CD4-positive, alpha-beta T cell treated with Interferon gamma for 1 hour (primary cell): ENCODE measurements around the gene RBP4.

Source experiments
- DNase-seq: peaks from one replicate; pipeline ENCODE4 v3.0.0-alpha.2; 2020

The RBP4 gene

DNA sequence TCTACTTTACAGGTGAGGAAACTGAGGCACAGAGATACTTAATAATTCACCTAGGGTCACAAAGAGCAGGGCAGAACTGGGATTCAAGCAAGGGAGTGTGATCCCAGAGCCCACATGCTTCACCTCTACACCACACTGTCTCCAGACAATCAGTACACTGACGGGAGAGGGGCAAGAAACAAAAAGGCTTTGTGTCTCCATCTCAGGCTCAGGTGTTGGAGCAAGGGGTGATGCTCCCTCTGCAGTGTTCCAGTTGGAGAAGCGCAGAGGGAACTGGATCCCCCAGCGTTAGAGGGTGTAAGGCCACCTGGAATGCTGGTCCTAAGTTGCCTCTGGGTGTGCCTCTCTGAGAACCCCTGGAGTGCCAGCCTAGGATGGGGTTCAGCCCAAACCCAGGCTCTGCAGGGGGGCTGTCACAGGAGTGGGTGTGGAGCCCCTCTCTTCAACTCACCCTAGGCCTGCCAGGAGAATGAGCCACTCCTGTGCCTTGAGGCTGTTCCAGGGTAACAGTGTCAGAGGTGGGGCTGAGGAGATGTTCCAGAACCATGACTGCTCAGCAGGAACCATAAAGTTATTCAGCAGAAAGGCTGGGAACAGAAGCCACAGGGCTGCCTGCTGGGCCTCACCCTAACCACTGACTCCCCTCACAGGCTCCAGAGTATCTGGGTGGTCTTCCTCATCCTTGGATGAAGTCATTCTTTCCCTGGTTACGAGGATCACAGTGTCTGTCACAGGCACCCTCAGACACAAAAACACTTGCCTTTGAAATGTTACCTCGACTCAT lies 5.5 kb downstream of the RBP4 start:
- DNase-seq = no peak

DNA sequence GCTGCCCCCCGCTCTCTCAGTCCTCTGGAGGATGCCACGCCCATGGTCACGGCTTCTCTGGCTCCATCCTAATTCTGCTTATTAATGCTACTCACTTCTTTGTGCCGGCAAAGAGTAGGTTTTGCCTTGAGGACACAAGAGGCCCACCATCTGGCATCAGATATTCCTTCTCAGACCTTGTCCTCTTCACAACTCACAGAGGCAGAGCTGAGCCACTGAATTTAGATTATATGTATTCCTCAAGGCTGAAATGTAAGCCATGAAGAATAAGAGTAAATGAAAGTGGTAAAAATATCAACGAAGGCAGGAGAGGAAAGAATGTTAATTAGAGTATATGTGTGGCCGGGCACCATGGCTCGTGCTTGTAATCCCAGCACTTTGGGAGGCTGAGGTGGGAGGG lies 6.5 kb downstream of the RBP4 start:
- DNase-seq = no peak

DNA sequence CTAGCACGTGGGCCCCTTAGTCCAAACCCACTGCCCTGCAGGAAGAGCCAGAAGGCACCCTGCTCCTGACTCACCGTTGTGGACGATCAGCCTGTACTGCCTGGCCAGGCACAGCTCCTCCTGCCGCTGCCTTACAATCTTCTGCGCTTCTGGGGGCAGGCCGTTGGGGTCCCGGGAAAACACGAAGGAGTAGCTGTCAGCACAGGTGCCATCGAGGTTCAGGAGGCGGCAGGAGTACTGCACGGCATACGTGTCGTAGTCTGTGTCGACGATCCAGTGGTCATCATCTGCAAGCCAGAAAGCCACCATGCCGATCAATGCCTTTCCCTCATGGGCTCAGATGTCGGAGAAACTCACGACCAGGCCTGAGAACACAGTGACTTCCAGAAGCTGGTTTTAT lies 7.3 kb downstream of the RBP4 start:
- DNase-seq = no peak

DNA sequence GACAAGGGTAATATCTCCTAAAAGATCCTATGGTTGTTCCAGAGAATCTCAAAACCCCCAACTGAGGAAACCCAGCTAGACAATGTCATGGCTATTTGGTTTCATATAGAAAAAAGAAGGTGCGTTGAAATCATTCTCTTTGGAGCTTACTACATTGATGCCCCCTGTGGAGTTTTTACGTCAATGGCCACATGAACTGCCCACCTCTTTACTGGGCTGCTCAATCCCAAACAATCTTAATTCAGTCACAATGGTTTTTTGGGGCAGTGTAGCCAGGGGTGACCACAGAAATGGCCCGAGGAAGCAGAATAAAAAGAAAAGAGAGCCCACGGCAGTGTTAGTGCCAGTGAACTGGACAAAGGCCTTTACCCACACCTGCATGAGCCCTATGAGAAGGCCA lies 7.8 kb downstream of the RBP4 start:
- DNase-seq = no peak

DNA sequence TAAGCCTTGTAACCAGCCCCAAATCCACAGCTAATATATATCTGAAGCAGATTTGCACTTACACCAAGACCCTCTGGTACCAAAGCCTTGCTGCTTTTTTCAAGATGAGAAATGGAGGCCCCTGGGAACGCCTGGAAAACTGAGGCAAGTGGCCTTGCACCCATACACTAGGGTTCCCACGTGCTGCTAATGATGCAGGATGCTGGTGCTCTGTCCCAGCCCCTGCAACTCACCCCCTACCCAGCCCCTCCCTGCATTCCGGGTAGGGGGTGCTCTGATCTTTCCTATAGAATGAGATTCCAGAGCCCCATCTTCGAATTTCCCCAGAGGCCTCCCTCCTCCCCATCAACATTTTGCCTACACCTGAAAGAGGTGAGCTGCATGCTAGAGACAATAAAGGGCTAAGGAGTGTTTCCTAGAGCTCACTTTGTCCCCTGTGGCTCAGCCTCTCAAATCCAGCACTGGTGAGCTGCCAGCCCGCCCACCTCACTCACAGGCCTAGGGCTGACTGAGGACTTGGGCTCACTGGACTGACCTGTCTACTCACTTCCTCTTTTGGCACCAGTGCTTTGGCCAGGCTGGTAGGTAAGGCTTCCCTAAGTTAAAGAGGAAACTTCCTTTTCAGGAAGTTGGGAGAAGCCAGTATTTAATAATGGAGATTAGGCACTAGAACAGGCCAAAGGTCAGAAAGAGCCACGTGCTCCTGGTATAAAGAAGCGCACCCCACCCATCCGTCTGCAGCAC lies 9.8 kb downstream of the RBP4 start:
- DNase-seq = no peak

DNA sequence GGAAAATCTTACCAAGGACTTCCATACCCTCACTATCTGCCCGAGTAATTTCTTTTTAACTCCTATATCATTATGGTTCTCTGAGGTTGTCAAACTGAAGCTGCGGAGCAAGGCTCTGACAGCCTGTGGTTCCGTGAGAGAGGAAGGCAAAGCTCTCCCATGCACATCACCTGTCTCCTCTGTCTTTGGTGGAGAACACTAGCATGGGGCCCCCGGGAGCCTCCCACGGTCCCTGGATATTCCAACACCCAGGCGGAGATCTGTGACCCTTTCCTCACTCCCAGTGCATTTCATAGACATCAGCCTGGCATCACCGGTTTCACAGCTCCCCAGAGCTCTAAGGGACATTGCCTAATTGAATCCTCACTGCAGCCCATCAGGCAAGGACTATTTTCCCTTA lies 10.4 kb downstream of the RBP4 start:
- no peak for DNase-seq

DNA sequence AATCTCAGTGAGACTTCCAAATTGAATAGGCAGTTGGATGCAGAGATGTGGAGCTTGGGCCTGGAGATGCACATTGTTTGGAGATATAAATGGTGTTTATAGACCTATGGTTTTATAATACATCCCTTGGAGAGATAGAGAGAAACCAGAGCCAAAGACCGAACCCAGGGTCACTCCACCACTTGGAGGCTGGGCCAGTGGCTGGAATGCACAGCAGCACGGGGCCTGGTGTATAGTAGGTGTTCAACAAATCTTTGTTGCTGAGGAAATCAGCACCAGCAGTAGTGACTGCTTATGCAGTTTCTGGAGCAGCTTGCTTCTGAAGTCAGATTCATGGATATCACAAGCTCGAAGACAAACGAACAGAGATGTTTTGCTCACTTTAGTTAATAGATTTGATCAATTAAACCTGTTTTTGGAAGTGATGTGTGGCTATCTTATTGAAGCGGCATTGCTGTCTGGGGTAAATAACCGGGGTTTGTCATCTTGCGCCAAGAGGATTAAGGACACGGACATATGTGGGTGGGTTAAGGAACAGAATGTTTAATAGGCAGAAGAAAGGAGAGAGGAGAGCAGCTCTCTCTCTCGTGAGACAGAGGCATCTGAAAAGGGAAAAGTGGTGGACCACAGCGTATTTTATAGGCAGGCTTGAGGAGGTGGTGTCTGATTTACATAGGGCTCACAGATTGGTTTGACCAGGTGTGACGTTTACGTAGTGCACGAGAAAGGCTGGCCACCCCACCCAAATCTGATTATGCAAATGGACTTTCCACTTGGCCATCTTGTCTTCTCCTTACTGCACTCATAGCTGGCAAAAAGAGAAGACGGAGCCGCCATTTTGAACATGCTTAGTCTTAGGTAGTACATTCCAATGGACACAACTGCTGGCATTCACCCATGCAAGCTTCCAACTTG lies 11.1 kb downstream of the RBP4 start:
- no peak for DNase-seq

DNA sequence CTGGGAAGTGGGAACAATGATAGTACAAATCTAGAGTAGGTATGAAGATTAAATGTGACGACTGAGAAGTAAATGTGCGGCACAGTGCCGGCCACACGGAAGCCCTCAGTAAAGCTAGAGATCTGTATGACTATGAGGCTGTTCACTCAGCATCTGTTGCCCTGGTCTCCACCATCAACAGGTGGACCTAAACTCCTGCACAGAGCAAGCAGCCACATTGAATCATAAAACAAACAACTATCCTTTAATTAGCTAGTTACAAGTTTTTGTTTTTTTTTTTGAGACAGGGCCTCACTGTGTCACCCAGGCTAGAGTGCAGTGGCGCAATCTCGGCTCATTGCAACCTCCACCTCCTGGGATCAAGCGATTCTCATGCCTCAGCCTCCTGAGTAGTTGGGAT lies 16.6 kb downstream of the RBP4 start:
- no peak for DNase-seq

DNA sequence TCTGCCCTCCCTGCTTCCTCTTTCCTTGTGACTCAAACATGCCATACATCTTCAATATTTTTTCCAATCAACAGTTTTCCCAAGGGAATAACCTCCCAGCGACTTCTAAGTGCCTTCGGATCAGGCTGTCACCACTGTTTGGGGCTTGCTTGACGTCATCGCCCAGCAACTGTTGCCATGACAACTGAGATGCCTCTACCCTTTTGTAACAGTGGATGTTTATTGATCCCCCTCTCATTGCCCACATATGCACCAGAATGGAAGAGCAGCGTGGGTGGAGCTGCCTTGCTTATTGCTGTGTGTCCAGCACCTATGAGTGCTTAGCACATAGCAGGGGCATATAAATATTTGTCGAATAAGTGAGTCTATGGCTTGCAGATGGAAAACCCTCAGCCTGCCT lies 20.2 kb downstream of the RBP4 start:
- no peak for DNase-seq

DNA sequence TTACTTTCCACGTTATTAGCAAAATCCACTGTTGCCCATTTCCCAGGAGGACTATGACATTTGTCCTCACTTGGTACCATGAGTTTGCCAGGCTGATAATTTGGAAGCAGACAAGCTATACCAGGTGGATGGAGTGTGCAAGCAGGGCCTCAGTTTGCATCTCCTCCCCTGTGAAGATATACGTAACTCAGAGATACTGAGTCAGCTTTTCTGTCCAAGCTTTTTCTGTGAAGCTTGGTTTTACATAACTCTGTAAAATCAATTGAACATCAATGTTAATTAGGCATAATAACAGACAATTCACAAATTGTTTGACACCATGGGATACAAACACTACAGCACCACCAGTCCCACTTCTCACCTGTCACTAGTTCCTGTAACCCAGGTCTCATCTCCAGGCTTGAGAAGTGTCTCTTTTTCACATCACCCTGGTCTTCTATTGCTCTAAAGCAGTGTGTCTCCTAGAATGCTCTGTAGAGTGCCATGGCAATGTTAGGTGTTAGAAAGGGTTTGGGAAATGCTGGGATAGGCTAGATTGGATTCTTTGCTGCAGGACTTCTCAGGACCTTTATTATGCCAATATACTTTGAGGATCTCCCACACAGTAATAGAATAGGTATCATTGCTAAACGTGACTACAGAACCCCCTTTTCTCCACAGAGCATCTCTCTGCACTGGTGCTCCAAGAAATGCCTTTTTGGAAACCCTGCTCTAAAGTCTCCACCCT lies 20.9 kb downstream of the RBP4 start:
- DNase-seq = no peak

DNA sequence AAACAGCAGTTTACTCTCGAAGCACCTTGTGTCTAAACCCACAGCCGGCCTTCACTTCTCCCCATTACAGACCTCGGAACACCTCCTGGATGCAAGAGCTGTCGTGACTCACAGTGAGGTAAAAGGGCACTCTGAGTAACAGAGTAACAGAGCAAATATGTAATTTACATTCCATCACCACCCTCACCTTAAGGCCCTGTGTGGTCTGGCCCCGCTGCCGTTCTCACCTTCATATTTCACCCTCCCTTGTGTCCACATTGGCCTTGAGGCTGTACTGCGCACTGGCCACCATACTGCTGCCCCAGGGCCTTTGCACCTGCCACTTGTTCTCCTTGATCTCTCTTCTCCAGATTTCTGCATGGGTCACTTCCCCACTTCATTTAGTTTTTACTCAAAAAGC lies 21.9 kb downstream of the RBP4 start:
- no peak for DNase-seq

DNA sequence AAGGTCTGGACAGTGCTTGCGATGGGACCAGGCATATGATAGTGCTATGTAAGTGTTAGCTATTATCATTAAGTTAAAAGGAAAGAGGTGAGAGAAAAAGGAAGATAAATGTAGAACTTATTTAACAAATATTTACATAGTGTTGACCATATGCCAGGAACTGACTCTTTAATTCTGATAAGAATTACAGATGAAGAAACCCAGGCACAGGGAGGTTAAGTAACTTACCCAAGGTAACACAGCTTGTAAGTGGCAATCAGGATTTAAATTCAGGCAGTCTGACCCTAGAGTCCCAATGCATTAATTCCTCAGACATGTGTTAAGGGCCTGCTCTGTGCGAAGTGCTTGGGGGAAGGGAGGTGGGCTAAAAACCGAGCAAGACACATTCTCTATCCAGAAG lies 23.5 kb downstream of the RBP4 start:
- DNase-seq = no peak

DNA sequence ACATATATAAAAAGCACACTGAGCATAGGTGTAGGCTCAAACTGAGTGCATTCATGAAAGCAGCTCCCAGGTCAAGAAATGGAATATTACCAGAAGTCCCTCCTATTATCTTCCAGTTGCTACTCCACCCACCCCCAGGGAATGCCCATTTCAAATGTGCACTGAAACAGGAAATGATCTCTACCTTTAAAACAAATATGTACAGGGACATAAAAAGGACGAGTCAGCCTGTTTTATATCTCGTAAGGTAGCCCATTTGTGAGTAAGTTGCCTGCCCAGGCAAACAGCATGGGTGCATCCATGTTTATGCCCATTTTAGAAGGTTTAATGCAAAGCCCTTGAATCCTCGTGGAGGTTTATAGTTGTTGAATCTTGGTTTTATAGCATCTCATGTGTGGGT lies 24.1 kb downstream of the RBP4 start:
- DNase-seq = no peak

DNA sequence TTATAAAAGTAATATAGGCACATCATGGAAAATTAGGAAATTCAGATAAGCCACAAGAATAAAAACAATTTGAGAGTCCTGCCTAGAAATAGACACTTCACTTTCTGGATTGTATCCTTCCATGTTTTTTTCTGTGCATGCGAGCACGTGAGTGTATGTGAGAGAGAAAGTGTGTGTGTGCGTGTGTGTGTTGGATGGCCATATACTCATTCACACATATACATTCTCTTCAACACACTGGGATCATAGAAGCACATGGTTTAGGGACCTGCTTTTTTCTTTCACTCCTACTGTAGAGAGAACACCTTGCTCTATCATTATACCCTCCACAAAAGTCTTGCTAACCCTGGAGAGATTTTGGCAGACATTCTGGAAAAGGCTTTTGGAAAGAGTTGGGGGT lies 27.1 kb downstream of the RBP4 start:
- no peak for DNase-seq

DNA sequence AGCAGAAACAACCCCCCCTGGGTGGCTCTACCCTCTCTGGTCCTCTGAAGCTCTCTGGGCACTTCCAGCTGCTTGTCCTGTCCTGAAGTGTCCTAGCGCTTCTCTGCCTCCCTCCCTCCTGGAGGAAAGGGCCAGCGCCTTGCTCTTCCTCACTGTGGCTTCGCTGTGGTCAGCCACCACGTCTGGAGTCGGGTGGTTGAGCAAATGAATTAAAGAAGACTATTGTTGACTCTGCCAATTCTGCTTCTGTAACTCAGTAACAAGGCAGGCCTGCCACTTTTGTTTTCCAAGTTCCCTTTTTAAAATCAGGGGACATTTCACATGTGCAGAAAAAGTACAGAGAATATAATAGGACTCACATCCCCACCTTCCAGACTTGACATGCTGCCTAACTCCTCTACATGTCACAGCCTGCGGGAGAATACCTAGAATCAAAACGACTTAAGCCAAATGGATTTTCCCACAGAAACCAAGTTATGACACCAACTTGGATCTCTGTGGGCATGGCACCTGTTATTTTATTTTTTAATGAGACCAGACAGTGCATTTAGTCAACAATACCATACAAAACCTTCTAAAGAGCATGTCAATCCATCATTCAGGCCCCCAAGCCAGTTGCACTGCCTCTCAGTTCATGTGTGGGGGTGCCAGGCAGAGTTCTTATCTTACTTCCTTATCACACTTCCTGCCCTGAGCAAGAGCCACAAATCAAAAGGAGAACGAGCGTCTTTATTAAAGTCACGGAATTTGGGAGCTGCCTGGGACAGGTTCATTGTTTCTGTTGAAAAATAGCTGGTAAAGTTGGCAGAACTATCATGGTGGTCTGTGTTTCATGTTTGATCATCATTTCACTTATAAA lies 27.8 kb downstream of the RBP4 start:
- DNase-seq = no peak

DNA sequence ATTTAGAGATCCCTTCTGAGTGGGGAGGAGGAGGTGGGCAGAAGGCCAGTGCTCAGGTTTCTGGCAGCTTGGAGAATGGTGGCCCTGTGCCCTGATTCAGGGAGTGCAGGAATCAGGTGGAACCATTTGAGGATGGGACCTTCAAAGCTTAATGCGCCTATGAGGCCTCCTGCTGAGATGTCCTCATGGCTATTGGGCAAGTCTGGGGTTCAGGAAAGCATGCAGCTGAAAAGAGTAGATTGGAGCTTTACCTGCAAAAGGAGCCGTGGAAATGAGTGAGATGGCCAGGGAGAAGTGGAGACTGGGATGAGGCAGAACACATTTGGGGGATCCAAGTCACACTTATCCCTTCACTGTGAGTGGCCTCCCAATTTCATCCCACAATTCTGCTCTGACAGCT lies 28.4 kb downstream of the RBP4 start:
- no peak for DNase-seq

DNA sequence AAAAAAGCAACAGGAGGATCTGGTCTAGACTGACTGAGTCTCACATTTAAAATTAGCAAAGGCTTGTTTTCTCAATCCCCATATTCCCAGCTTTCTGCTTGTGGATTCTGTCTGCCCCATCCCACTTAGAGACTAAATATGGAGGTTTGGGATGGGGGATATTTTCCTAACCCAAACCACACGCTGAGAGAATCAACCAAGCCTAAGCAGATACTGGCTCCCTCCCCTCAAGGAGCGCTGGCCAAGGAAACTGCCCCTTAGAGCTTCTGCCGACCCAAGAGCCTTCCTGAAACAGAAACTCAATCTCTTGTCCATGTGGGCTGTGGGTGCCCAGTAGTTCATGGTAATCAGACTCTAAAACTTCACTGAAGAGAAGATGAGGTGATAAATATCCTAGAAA lies 30.7 kb downstream of the RBP4 start:
- no peak for DNase-seq

DNA sequence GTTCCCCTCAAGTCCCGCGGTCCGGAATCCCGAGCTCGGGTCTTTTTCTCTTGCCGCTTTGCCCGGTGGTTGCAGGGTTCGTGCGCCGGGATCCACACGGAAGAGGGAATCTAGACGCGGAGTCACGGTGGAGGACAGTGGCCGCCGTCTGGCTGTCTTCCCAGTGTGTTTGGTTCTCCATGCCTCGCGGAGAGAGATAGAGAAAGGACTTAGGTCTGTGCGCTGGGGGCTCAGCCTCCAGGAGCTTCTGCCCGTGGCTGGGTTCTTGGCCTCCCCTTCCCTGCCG lies 33.0 kb downstream of the RBP4 start:
- DNase-seq = no peak

DNA sequence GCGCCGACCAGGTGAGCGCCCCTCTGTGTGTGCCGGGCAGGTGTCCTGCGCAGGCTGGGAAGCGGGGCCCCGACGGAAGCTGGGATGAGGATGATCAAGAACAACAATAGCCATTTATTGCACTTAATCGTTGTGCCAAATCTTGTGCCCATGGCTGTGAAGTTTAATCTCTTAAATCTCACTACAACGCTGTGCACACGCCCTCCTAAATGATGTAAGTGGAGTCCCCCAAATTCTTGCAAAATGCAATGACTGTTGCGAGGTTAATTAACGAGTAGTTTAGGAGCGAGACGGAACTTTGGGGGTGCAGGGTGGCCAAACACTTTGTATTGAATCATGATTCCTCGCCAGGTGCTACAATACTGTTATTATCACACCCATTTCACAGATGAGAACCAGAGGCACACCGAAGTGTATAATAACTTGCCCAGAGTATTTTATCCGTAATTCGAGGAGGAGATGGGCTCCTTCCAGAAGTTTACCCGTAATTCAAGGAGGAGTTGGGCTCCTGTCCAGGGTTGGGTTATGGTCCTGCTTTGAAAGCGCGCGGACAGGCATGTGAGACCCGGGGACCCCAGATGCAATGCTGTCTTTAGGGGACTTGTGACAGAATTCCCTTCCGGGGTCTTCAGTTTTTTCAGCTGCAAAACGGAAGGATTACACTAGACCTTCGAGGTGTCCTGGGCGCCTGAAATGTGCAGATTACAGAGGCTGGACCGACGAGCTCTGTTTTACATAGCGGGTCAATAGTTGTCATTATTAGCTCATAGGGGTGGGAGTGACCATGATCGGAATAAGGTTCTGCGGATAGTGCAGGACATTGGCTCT lies 33.5 kb downstream of the RBP4 start:
- DNase-seq = no peak

DNA sequence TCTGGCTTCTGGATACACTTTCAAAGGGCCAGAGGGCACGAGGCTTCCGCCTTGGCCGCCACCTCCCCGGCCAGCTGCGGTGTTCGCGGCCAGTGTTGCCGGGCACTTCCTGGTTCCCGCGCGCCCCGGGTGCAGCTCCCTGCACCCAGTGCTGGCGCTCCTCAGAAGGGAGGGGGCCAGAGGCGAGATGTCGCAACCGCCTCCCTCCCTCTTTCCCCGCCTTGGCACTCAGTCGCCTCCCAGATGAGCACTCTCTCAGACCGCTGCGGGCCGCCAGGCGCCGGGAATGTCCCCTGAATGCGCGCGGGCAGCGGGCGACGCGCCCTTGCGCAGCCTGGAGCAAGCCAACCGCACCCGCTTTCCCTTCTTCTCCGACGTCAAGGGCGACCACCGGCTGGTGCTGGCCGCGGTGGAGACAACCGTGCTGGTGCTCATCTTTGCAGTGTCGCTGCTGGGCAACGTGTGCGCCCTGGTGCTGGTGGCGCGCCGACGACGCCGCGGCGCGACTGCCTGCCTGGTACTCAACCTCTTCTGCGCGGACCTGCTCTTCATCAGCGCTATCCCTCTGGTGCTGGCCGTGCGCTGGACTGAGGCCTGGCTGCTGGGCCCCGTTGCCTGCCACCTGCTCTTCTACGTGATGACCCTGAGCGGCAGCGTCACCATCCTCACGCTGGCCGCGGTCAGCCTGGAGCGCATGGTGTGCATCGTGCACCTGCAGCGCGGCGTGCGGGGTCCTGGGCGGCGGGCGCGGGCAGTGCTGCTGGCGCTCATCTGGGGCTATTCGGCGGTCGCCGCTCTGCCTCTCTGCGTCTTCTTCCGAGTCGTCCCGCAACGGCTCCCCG lies 34.4 kb downstream of the RBP4 start, which contains the start of gene FFAR4:
TSS of gene FFAR4 (plus strand) at position 231 of the 842 bp plus-strand sequence. CDS start at position 287, 56 bp downstream.
- DNase-seq = peak; percentile 2
